CD4-positive, alpha-beta memory T cell (primary cell): Measurements from ENCODE around the gene ATF7IP. TPM values are rescaled to one million over a fixed set of nuclear protein-coding genes. Genes with fewer than 3 reads are reported as not detected.

Source experiments
- CTCF ChIA-PET: fragments of 350-600 bp; sonication (Branson Sonifier 250); formaldehyde crosslinking; loops from one replicate; lab custom pipeline; 2021; ENCODE audit warnings: inconsistent platforms; ENCODE audit not compliant: partially characterized antibody; lab: Charles Lee
- POLR2A ChIA-PET: fragments of 350-600 bp; sonication (Branson Sonifier 250); formaldehyde crosslinking; loops from one replicate; lab custom pipeline; 2021; ENCODE audit not compliant: partially characterized antibody; lab: Charles Lee
- DNase-seq, 5 donors: peaks; one replicate each; pipeline versions ENCODE4 v3.0.0 to v3.0.0-alpha.2; 2020 to 2022; ENCODE audit warnings: mixed read lengths in 1 of 5
- H3K27ac ChIP-seq: one replicate; pipeline ENCODE4 v1.7.0; 2013; ENCODE audit warnings: low read depth, low read length
- H3K27me3 ChIP-seq: 2 replicates; pipeline ENCODE4 v1.7.0; 2013; ENCODE audit warnings: mild to moderate bottlenecking, low read length, moderate library complexity; ENCODE audit not compliant: insufficient read depth
- H3K36me3 ChIP-seq: 2 replicates; pipeline ENCODE4 v1.7.0; 2013; ENCODE audit warnings: mild to moderate bottlenecking, low read length, moderate library complexity; ENCODE audit not compliant: insufficient read depth
- H3K4me1 ChIP-seq: 2 replicates; pipeline ENCODE4 v1.7.0; 2013; ENCODE audit warnings: mild to moderate bottlenecking, low read length, moderate library complexity; ENCODE audit not compliant: insufficient read depth
- H3K4me3 ChIP-seq, 2 donors: one replicate each; pipeline ENCODE4 v1.7.0; 2013; ENCODE audit warnings: low read length in 2 of 2, mild to moderate bottlenecking in 1 of 2
- H3K9me3 ChIP-seq, 2 donors: one replicate each; pipeline ENCODE4 v1.7.0; 2013; ENCODE audit warnings: low read length in 2 of 2, control low read depth in 1 of 2; ENCODE audit not compliant: control insufficient read depth in 1 of 2
- H3K27ac Mint-ChIP-seq, 7 donors: one replicate each; pipeline ENCODE4 v1.8.0; 2020 to 2021; ENCODE audit warnings: mixed read lengths in 7 of 7, mild to moderate bottlenecking in 6 of 7, inconsistent platforms in 3 of 7, moderate library complexity in 3 of 7
- H3K27me3 Mint-ChIP-seq, 2 donors: one replicate each; pipeline ENCODE4 v1.8.0; 2020 to 2021; ENCODE audit warnings: mixed read lengths in 2 of 2
- H3K36me3 Mint-ChIP-seq, 2 donors: one replicate each; pipeline ENCODE4 v1.8.0; 2020 to 2021; ENCODE audit warnings: mixed read lengths in 2 of 2, inconsistent platforms in 1 of 2, mild to moderate bottlenecking in 1 of 2
- H3K4me1 Mint-ChIP-seq, 4 donors: one replicate each; pipeline ENCODE4 v1.8.0; 2020 to 2021; ENCODE audit warnings: mixed read lengths in 4 of 4, mild to moderate bottlenecking in 1 of 4
- H3K4me3 Mint-ChIP-seq, 8 donors: one replicate each; pipeline ENCODE4 v1.8.0; 2020 to 2021; ENCODE audit warnings: mixed read lengths in 8 of 8, mild to moderate bottlenecking in 7 of 8, moderate library complexity in 6 of 8, inconsistent platforms in 3 of 8
- H3K9me3 Mint-ChIP-seq, 8 donors: one replicate each; pipeline ENCODE4 v1.8.0; 2020 to 2021; ENCODE audit warnings: mixed read lengths in 8 of 8, mild to moderate bottlenecking in 5 of 8, inconsistent platforms in 3 of 8, moderate library complexity in 1 of 8
- intact Hi-C: fragments of 100-400 bp; cut with micrococcal nuclease; formaldehyde crosslinking; loops from one replicate; pipeline ENCODE4 v1.15.1; 2023
- polyA plus RNA-seq, 2 donors: library from polyadenylated mRNA; unstranded; fragments of 300-500 nt; fragmentation: Illumina TruSeq; gene quantifications; one replicate each; pipeline ENCODE4 v1.2.3, GENCODE V29; 2021
- total RNA-seq, 2 experiments: library from RNA; stranded (reverse); gene quantifications; one replicate each; pipeline ENCODE4 v1.2.3, GENCODE V29; 2021

Gene ATF7IP
- total and polyA plus RNA-seq, 4 experiments from 2014 or later, result 87.3 to 223 (median 156) TPM

- H3K27ac Mint-ChIP-seq, result peak overlapping the region; percentile 66 to 89 (median 75)
- H3K36me3 Mint-ChIP-seq, result peaks cover 68 to 78% of the 10 kb centered on the region in 2 donors
Observed at GRCh38 chr12:14454098-14454907, 88.8 kb downstream of the ATF7IP start.

DNA sequence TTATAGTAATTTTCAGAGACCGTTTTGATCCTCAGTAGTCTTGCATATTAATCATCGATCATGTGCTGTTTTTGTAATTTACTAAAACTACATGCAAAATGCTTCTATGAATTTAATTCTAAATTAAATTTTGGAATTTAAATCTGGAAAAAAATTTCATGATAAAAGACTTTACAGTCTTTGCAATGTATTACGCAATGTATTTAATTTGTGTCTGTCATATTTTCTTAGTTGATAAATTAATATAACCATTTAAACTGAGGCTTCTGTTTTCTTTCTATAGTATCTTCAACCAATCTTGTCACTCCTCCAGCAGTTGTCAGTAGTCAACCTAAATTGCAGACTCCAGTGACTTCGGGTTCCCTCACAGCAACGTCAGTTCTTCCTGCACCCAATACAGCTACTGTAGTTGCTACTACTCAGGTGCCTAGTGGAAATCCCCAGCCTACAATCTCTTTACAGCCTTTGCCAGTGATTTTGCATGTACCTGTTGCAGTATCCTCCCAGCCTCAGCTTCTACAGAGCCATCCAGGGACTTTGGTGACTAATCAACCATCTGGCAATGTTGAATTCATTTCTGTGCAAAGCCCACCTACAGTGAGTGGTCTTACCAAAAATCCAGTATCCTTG is 94.8 kb downstream of the ATF7IP start:
- peaks cover 35% of the 10 kb centered on the region for H3K36me3 ChIP-seq
- no peak for DNase-seq
- no peaks in the 10 kb centered on the region for H3K9me3 ChIP-seq
- peak overlapping the region in 1 of 8 donors; percentile 24 for H3K4me3 Mint-ChIP-seq
- peak overlapping the region in 5 of 7 donors; percentile 2 to 71 (median 64) for H3K27ac Mint-ChIP-seq
- H3K27me3 Mint-ChIP-seq, result no peaks in the 10 kb centered on the region
- H3K4me1 Mint-ChIP-seq, result peaks cover 23 to 57% (median 32%) of the 10 kb centered on the region in 4 donors
- no peaks in the 10 kb centered on the region for H3K27me3 ChIP-seq
- H3K4me3 ChIP-seq, result no peak overlapping the region
- CTCF ChIA-PET, result no interaction called here
- intact Hi-C loops, result no loop called here
- POLR2A ChIA-PET, result no interaction called here
- peaks cover 0 to 3% (median 0%) of the 10 kb centered on the region in 8 donors for H3K9me3 Mint-ChIP-seq
- H3K4me1 ChIP-seq, result peaks cover 19% of the 10 kb centered on the region
- H3K27ac ChIP-seq, result no peak overlapping the region
- peaks cover 56 to 69% of the 10 kb centered on the region in 2 donors for H3K36me3 Mint-ChIP-seq

More at GRCh38 chr12:14454098-14454907, 88.8 kb downstream of the ATF7IP start:
- H3K36me3 ChIP-seq, result peaks cover 39% of the 10 kb centered on the region
- no peaks in the 10 kb centered on the region for H3K9me3 ChIP-seq
- ChIA-PET POLR2A (interaction anchor here (1.0 to 2.5 kb wide), 7 partner anchors 9 to 216 kb away, joined by 3 to 12 read pairs (median 5); partner anchors contain the start of gene ATF7IP), CTCF (interaction anchor here (0.7 to 5.3 kb wide), 17 partner anchors 9 to 269 kb away, joined by 3 to 44 read pairs (median 4); partner anchors contain the start of gene ATF7IP)
- peaks cover 39% of the 10 kb centered on the region for H3K4me1 ChIP-seq
- no peaks in the 10 kb centered on the region for H3K27me3 ChIP-seq
- H3K27ac ChIP-seq, result no peak overlapping the region
- Mint-ChIP-seq H3K9me3 (peaks cover 0 to 5% (median 2%) of the 10 kb centered on the region in 8 donors), H3K4me3 (peak overlapping the region in 5 of 8 donors; percentile 38 to 69 (median 46)), H3K27me3 (no peaks in the 10 kb centered on the region), H3K4me1 (peaks cover 41 to 70% (median 49%) of the 10 kb centered on the region in 4 donors)
- intact Hi-C loops, result loop anchor here (1.0 kb wide), 2 partner anchors 198 to 215 kb away; no protein-coding TSS in a partner anchor
- H3K4me3 ChIP-seq, result no peak overlapping the region
- peak in 4 of 5 donors; percentile 22 to 38 (median 27) for DNase-seq

DNA sequence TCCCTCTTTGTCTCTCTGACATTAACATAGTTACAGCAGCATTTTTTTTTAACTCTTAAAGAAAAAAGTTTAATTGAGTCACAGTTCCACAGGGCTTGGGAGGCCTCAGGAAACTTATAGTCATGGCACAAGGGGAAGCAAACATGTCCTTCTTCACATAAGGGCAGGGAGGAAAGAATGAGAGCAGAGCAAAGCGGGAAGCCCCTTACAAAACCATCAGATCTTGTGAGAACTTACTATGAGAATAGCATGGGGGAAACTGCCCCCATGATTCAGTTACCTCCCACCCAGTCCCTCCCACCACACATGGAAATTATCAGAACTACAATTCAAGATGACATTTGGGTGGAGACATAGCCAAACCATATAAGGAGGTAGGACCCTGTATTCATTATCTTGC is 106.0 kb downstream of the ATF7IP start:
- peaks cover 40% of the 10 kb centered on the region for H3K36me3 ChIP-seq
- H3K9me3 Mint-ChIP-seq, result peaks cover 4 to 54% (median 33%) of the 10 kb centered on the region in 8 donors
- H3K27ac Mint-ChIP-seq, result peak overlapping the region in 3 of 7 donors; percentile 15 to 68 (median 35)

DNA sequence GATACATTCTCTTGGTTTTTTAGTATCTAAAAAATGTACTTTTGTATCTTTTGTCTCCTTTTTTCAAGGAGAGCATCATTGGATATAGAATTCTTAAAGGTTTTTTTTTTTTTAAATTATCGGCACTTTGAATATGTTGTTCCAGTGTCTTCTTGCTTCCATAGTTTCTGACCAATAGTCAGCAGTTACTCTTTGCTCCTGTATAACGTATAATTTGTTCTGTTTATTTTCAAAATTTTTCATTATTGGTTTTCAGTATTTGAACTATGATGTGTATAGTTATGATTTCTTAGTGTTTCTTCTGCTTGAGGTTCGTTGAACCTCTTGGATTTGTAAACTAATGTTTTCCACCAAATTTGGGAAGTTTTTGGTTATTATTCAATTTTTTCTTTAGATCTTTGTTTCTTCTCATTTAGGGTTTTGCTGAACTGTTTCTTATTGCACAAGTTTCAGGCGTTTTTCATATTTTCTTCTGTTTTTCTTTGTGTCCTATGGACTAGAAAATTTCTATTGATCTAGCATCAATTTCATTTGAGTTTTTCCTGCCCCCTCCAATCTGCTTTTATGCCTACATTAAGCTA is 108.3 kb downstream of the ATF7IP start:
- H3K27ac ChIP-seq, result no peak overlapping the region
- peaks cover 4 to 54% (median 33%) of the 10 kb centered on the region in 8 donors for H3K9me3 Mint-ChIP-seq
- no peak overlapping the region for H3K4me3 Mint-ChIP-seq
- no peaks in the 10 kb centered on the region for H3K27me3 ChIP-seq
- H3K4me1 Mint-ChIP-seq, result peaks cover 0 to 8% (median 5%) of the 10 kb centered on the region in 4 donors
- H3K27me3 Mint-ChIP-seq, result no peaks in the 10 kb centered on the region
- intact Hi-C loops, result loop anchor here (10.0 kb wide), 1 partner anchor 109 kb away; the partner anchor contains the start of gene ATF7IP
- ChIA-PET POLR2A (interaction anchor here (0.6 kb wide), 1 partner anchor 57 kb away, joined by 3 read pairs; no protein-coding TSS in a partner anchor), CTCF (interaction anchor here (0.7 kb wide), 1 partner anchor 17 kb away, joined by 3 read pairs; no protein-coding TSS in a partner anchor)
- peaks cover 76 to 84% of the 10 kb centered on the region in 2 donors for H3K36me3 Mint-ChIP-seq
- DNase-seq, result peak in 4 of 5 donors; percentile 14 to 39 (median 35)
- H3K4me1 ChIP-seq, result no peaks in the 10 kb centered on the region
- H3K27ac Mint-ChIP-seq, result peak overlapping the region in 2 of 7 donors; percentile 17 to 61
- H3K36me3 ChIP-seq, result peaks cover 45% of the 10 kb centered on the region
- peaks cover 0 to 10% of the 10 kb centered on the region in 2 donors for H3K9me3 ChIP-seq
- H3K4me3 ChIP-seq, result no peak overlapping the region

More for the DNA sequence above, 106.0 kb downstream of the ATF7IP start:
- H3K4me3 ChIP-seq, result no peak overlapping the region
- H3K4me1 ChIP-seq, result no peaks in the 10 kb centered on the region
- no peak for DNase-seq
- peaks cover 0 to 10% of the 10 kb centered on the region in 2 donors for H3K9me3 ChIP-seq
- peaks cover 75 to 87% of the 10 kb centered on the region in 2 donors for H3K36me3 Mint-ChIP-seq
- CTCF ChIA-PET, result no interaction called here
- POLR2A ChIA-PET, result no interaction called here
- H3K27ac ChIP-seq, result no peak overlapping the region
- H3K27me3 Mint-ChIP-seq, result no peaks in the 10 kb centered on the region
- intact Hi-C loops, result loop anchor here (10.0 kb wide), 1 partner anchor 107 kb away; the partner anchor contains the start of gene ATF7IP
- peaks cover 5 to 9% (median 6%) of the 10 kb centered on the region in 4 donors for H3K4me1 Mint-ChIP-seq
- no peaks in the 10 kb centered on the region for H3K27me3 ChIP-seq
- H3K4me3 Mint-ChIP-seq, result no peak overlapping the region

DNA sequence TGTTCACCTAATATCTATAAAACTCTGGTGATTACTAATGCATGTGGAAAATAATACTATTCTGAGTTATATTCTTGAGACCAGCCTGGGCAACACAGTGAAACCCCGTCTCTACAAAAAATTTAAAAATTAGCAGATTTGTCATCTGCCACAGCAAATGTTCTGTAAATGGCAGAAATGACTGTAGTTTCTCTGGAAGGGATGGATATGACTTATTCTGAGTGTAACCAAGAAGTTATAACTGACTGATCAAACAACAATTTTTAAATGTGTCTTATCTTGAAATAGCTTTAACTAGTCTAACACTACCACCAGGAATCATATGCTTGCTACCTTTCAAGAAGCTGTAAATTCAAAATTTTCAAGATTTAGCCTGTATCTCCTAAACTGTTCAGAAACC is 113.5 kb downstream of the ATF7IP start:
- Mint-ChIP-seq H3K36me3 (peaks cover 78 to 79% of the 10 kb centered on the region in 2 donors), H3K4me1 (peaks cover 0 to 8% (median 2%) of the 10 kb centered on the region in 4 donors), H3K27ac (peak overlapping the region in 1 of 7 donors; percentile 15), H3K27me3 (no peaks in the 10 kb centered on the region), H3K9me3 (peaks cover 0 to 16% (median 8%) of the 10 kb centered on the region in 8 donors), H3K4me3 (no peak overlapping the region)
- POLR2A ChIA-PET, result no interaction called here
- Histone ChIP-seq H3K27ac (no peak overlapping the region), H3K27me3 (no peaks in the 10 kb centered on the region), H3K9me3 (peaks cover 0 to 3% of the 10 kb centered on the region in 2 donors), H3K4me3 (no peak overlapping the region), H3K36me3 (peaks cover 63% of the 10 kb centered on the region), H3K4me1 (no peaks in the 10 kb centered on the region)
- CTCF ChIA-PET, result no interaction called here
- DNase-seq, result no peak
- intact Hi-C loops, result loop anchor here (10.0 kb wide), 1 partner anchor 114 kb away; the partner anchor contains the start of gene ATF7IP

- no peak overlapping the region for H3K4me3 Mint-ChIP-seq
- peaks cover 74 to 83% of the 10 kb centered on the region in 2 donors for H3K36me3 Mint-ChIP-seq
- H3K4me1 Mint-ChIP-seq, result peaks cover 0 to 11% (median 2%) of the 10 kb centered on the region in 4 donors
- ChIA-PET CTCF (no interaction called here), POLR2A (interaction anchor here (0.6 kb wide), 1 partner anchor 186 kb away, joined by 4 read pairs; no protein-coding TSS in a partner anchor)
- peaks cover 70% of the 10 kb centered on the region for H3K36me3 ChIP-seq
- H3K27ac Mint-ChIP-seq, result no peak overlapping the region
- H3K27me3 ChIP-seq, result no peaks in the 10 kb centered on the region
- intact Hi-C loops, result no loop called here
- H3K9me3 Mint-ChIP-seq, result no peaks in the 10 kb centered on the region
- H3K27ac ChIP-seq, result no peak overlapping the region
- H3K4me3 ChIP-seq, result no peak overlapping the region
- H3K27me3 Mint-ChIP-seq, result no peaks in the 10 kb centered on the region
- DNase-seq, result no peak
- H3K4me1 ChIP-seq, result no peaks in the 10 kb centered on the region
- H3K9me3 ChIP-seq, result no peaks in the 10 kb centered on the region
Observed at GRCh38 chr12:14481201-14481600, 115.7 kb downstream of the ATF7IP start.
